ENCODE results near the gene NXT1.

NXT1 gene

DNA sequence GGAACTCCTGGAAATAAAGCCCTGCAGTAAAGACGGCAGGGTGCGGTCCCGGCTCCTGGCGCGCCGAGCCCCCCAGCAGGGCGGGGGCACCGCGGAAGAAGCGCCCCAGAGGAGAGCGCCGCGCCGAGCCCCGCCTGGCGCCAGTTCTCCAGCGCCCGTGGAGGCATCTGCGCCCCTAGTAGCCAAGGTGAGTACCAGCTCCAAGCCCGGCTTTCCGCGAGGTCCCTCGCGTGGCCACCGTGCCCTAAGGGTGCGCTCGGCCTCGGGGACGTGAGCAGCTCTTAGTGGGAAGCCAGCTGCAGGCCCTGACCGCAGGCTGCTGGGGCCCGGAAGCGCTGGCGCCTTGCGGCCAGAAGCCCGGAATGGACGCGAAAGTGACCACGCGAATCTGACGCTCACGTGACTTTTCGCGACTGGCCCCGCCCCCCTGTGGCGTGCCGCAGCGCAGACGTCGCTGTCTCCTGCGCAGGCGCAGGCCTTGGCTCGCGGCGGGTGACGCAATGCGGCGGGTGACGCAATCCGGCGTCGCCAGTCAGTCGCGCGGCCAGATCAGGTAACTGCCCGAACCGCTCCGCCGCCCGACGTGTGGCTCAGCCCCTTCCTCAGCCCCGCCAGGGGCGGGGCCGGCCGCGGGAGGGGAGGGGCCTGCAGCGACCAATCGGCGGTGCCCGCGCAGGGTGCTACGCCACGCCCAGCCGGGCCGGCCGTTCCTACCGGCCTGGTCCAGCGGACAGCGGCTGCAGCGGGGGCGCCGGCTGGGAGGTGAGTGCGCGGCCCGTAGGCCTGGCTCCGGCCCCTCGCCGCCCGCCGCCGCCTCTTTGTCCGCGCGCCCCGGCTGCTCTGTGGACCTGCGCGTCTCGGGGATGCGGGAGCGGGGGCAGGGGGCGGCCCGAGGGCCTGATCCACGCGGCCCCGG, 11.1 kb downstream of the NXT1 start, which contains the start of gene GZF1:
Gene GZF1, plus strand, starts transcription at position 707 of the 916 bp plus-strand sequence. CDS start 2,202 bp downstream, outside the sequence.
- DNase-seq, result peak; percentile 98

DNA sequence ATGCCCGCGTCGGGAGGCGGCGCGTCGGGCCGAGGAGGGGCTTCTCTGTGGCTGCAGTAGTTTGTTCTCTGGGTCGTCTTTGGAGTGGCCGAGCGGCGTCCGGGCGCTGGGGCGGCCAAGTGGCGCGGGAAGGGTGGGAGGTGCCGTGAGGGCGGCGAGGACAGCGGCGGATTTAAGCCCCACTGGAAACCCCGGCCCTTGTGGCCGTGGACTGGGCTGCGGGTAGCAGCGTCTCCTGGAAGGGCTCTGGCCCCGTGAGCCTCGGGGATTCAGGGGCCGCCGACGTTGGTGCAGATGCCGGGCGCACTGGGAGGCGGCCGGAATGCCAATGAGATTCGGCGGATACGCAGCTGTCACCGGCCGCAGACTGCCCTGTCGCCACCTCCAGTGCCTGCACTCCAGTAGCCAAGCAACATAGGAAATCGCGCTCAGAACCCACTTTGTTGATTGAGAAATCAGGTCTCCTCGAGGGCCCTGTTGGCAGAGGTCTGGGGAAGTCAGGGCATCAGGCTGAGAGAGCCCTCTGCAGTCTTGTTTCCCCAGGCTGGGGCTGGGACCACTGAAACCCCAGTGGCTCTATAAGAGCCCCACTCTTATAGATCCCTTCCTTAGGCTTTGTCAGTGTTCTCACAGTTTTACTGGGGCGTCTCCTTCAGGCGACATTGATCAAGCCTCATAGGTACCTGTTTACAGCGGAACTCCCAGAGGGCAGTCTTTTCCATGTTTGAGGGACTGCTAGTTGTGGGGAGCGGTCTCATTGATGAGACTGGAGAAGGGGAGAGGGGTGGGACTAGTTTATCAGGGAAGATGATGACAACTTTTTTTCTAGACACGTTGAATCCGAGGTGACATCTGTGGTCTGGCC, 12.0 kb downstream of the NXT1 start:
- peak; percentile 20 for DNase-seq

DNA sequence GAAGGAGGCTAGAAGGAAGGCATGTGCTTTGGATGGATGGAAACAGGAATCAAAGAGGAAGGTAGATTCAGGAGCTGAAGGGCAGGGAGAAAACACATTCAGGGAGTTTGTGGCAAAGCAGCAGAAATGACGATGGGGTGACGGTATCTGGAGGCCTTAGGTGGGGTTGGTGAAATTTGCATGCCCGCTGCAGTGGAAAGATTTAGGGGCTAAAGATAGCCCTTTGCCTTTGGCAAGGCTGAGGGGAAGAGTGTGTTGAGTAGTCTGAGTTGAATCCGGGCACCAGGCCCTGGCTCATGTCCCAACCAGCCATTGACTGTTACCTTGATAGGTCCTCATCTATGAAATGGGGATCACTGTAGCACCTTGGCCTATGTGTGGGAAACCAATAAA, 12.7 kb downstream of the NXT1 start:
- DNase-seq, result no peak

DNA sequence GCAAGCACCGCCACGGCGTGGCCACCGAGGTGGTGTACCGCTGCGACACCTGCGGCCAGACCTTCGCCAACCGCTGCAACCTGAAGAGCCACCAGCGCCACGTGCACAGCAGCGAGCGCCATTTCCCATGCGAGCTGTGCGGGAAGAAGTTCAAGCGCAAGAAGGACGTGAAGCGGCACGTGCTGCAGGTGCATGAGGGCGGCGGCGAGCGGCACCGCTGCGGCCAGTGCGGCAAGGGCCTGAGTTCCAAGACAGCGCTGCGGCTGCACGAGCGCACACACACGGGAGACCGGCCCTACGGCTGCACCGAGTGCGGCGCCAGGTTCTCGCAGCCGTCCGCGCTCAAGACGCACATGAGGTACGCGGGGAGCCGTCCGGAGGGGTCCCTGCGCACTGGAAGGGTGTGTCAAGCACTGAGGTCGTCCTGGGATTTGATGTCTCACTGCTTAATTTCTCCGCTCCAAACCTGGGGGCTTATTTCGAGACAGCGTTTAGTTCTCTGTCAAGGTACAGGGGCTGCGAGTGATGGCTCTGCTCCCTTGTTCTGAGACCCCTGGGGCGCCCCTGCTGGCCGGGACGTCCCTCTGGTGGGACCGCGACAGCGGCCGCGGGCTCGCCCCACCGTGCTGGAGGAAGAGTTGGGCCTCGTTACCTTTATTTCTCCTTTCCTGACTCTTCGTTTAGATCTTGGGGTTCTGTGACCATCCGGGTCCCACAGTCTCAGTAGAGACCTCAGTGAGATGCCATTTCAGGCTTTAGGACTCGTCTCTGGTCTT, 15.0 kb downstream of the NXT1 start:
- no peak for DNase-seq

DNA sequence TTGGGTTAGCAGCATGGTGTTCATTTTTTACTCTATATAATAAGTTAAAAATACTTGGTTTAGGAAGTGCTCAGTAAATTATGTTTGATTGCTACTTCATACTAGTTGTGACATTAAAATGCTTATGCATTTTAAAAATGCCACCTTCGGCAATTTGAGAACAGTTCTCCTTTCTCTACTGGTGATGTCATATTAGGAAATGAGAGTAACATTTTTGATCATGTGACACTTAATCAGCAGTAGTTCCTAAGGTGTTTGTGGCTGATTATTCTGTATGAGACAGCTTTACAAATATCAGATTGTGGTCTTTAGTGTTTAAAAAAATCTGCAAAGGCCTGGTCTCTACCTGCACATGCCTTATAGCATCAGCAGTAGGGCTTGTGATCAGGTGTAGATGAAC, 15.8 kb downstream of the NXT1 start:
- no peak for DNase-seq

DNA sequence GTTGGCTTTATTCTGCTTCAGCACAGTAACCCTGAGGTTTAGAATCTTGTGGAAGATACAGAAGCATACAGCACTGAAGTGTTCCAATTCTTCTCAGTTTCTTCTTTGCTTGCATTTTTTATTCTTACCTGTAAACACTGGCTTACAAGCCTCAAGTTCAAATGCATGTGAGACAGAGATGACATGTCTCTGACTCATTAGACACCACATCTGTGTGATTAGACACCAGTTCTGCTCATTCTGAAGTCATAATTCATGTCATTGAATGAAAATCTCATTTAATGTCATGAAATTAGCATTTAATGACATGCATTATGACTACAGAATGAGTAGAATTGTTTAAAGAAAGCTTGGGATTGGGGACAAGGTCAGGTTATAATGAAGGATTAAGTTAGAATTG, 17.2 kb downstream of the NXT1 start:
- DNase-seq, result no peak

DNA sequence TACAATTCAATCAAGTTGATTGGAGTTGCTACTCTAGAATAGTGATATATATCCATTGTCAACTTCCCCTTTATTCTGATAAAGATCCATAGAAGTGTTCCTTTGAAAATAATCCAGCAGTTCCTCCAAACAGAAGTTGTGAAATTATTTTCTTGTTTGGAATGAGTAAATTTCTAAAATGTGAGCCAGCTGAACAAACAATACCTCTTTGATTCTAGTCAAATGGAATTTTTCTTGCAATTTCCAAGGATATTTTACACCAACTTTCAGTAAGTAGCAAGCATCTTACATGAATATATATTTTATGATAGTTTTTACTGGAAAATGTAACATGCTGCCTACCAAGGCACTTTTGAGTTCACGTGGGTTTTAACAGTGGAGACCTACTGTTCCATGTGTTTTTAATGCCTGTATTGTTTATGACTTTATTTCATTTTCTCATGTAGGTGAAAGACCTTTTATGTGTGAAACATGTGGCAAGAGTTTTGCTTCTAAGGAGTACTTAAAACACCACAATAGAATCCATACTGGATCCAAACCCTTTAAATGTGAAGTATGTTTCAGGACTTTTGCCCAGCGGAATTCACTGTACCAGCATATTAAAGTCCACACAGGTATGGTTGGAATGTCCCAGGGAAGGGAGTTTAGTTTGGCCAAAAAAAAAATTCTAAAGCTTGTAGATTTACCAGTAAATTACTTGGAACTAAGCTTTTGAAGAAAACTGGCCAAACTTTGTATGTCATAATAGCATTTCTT, 17.9 kb downstream of the NXT1 start:
- no peak for DNase-seq

DNA sequence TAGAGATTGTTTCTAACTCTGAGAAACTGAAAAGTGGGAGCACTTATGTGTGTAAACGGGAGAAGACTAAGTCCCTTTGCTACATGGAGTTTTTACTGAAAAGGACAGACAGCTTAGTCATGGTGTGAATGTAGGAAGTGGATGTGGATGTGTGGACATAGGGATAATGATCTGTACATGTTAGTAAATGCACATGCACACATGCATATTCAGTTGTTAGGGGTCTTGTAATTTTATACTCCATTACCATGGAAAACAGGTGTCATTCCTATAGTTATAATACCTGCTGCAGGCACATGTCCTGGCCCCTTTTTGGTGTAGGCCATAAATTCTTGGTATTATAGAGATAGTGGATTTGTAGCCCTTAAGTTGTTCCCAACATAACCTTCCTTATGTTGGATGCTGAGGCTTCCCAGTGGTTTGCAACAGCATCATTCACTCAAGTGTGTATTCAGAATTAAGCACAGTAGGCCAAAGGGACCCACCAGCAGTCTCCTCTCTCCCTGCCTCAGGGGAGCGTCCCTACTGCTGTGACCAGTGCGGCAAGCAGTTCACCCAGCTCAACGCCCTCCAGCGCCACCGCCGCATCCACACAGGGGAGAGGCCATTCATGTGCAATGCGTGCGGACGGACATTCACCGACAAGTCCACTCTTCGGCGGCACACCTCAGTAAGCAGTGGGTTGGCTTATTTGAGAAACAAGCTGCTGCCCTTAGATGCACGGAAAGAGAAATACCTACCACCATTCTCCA, 18.7 kb downstream of the NXT1 start:
- no peak for DNase-seq

DNA sequence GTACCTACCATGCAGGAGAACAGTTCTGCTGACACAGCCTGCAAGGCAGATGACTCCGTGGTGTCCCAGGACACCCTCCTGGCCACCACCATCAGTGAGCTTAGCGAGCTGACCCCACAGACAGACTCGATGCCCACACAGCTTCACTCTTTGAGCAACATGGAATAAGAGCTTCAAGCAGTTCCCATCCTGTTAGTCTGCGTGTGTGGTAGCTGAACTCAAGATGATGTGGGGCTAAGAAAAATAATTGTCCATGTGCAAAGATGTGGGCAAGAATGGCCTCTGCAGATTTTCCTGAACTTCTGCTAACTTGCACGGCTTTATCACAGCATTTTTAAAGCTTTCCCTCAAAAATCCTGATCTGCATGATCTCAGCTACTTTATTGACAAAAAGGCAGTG, 19.7 kb downstream of the NXT1 start:
- DNase-seq, result no peak

DNA sequence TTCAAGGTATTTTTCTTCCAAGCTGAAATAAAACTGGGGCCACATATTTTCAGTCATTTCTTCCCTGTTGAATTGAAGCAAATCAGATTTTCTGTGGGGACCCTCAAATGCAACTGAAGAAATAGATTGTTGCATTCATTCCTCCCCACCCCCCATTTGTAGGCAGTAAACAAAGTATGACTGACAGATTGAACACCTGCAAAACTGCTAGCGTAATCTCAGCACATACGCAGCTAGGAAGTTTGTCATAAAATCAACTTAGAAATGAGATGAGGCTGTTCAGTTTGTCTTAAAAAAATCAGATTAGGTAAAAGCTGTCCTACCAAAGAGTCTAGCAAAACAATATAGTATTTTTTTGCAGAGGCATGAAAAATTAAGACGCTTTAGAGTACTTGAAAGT, 20.3 kb downstream of the NXT1 start:
- no peak for DNase-seq

DNA sequence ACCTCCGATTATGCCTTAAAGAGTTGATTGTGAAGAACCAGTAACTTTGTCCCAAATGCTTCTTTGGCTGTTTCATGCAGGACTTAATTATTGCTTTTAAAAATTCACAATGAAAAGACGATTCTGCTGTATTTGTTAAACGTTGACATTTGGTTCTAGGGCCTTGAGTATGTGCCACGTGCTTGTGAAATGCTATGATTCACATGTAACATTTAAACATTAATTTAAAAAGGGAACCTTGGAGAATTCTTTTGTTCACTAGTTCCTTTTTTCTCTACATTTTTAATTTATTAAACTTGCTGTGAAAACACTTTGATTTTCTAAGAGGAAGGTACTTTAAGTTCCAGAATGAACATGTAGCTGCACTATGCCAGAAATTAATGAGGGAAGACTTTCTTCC, 20.9 kb downstream of the NXT1 start:
- no peak for DNase-seq

DNA sequence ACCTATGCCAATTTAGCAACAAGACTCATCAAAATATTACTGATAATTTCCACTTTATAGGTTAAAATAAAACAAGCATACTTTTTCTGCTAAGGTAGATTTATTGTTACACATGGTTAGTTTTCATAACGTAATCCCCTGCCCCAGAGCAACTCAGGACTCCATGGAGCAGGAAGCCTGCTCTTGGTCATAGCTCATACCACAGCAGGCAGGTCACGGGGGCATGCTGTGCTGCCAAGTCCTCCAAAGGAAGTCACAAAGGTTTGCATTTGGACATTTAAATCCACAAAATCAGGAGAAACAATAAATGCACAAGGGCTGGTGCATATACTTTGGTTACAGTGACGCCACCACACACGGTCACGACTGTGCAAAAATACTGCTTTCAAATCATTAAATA, 23.9 kb downstream of the NXT1 start:
- no peak for DNase-seq

DNA sequence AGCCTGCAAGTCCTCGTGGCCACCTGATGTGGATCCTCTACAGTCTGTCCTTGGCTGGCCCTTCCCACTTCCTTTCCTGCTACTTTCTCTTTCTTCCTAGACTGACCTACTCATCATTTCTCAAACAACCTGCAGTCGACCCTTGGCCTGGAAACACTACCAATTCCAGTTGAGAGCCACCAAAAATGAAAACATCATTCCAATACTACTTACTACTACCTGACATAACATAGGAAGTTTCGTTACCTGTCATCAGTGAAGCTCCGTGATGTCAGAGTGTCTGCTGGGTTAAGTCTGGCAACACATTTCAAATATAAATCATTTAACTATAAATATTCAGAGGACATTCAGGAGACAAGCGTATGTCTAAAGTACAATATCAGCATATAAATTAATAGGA, 25.2 kb downstream of the NXT1 start:
- DNase-seq, result no peak

DNA sequence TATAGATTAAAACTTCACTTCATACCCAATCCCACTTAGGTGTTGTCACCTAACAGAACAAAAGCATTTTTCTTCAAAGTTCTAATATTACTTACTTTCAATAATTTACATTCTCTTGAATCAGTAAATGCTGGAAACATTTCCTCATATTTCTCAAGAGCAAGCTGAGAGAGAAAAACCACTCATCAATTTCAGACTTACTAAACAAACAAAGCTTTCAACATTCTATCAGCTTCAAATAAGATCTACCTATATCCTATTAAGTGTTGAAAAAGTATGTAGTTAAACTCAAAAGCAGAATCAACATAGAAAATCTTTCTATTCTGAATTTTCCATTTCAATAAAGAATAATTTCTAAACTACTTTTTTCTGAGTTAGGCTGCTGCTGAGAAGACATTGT, 29.2 kb downstream of the NXT1 start:
- no peak for DNase-seq

DNA sequence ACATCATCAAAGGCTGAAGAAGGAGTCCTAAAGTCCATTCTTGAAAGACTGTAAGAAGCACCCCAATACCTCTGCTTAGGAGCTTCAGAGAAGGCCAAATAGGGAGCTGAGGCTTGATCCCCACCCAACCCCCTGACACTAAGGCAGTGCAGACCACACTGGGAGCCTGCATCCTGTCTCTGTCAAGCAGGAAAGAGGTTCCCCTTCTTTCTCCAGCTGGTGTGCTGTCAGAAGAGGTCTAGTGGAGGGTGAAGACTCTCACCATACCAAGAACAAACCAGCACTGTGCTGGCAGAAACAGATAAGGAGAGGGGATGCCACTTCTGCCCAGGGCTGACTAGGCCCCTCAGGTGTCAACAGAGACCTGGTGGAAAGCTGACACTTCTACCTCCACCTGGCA, 31.3 kb downstream of the NXT1 start:
- DNase-seq, result no peak

DNA sequence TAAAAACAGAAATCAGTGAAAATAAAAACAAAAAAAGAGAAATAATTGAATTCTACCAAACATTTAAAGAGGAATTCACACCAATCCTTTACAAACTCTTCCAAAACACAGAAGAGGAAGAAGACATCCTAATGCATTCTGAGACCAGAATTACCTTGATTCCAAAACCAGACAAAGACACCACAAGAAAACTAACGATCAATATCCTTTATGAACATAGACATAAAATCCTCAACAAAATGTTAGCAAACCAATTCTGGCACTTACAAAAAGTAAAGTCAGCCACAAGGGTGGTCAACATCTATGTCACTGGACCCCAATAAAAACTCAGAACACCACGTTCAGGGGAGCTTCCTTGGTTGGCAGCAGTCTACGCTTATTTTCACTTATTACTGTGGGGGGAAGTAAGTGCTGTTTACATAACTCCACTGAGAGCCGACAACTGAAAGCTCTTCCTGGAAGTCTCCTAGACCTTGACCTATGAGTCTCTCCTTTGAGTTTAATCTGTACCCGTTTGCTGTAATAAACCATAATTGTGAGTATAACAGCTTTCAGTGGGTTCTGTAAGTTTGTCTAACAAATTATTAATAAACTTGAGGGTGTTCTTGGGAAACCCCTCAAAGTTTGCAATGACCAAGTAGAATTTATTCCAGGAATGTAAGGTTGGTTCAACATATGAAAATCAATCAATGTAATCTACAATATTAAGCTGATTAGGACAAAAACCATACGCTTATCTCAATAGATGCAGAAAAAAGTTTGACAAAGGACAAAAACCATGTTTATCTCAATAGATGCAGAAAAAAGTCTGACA, 35.9 kb downstream of the NXT1 start:
- DNase-seq, result no peak

DNA sequence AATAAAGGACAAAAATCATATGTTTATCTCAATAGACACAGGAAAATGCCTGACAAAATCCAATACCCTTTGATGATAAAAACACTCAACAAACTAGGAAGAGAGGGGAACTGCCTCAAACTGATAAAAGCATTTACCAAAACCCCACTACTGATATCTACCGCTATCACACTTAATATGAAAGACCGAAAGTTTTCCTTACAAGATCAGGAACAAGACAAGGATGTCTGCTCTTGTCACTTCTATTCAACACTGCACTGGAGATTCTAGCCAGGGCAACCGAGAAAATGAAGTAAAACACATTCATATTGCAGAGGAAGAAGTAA, 36.5 kb downstream of the NXT1 start:
- no peak for DNase-seq

DNA sequence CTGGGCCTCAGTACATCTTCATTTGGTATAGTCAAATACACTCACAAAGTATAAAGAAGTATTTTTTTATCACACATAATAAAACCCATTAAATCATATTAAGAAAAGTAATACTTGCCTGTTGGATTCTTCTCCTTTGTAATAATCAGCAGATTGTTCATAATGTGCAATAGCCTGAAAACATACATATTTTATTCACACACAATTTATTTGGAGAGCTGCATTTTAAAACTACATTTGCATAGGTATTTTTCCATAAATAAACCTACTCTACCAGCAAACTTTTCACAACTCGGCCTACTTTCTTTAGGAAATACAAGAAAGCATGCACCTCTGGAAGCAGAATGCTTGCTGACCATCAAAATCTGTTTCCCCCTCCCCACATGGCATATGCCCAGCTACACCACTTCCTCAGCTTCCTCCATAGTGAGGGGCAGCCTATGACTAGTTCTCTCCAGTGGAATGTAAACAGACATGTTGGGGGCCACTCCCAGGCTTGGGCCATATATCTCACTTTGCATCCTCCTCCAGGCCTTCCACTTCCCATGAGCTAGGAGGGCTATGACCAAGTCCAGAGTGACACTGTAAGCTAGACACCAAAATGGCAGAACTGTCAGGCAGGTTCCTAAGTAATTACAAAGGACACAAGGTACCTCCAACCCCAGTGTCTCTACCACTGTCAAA, 39.6 kb downstream of the NXT1 start:
- no peak for DNase-seq

DNA sequence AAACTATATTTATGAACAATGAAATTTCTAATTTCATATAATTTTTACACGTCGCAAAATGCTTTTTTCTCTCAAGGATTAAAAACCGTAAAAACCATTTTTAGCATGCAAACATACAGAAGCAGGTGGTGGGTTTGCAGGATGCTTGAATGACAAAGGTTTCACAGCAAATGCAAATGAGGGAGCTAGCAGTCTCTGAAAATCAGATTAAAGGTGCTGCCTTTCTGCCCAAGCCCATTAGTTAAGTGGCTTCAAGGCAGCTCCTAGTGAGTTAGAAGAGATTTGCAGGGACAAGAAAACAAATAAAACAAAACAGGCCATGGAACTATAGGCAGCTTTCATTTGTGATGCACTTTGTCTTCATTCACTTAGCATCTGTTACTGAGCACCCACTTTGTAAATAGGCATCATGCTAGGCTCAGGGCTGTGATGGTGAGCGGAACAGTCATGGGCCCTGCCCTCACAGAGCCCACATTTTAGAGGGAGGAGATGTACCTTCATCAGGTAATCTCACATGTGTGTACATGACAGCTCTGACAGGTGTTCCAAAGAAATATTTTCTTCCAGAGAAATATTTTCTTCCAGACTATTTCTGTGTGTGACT, 41.2 kb downstream of the NXT1 start:
- no peak for DNase-seq
